ENCODE results near the gene PSMA1. TPM values are rescaled to one million over a fixed set of nuclear protein-coding genes. Genes with fewer than 3 reads are reported as not detected.
"Not testable (repeated sequence)": the region's sequence is repeated elsewhere in the genome, so short reads cannot be mapped to it uniquely, and the experiment has no call there.

PSMA1 gene
- total RNA-seq (2021; ENCODE audit: unreplicated experiment): 198 TPM
- 126 TPM for polyA plus RNA-seq (2012; ENCODE audit: insufficient read length)
- percentile 73 among the genes with signal in this experiment for Bru-seq, nascent RNA
- BruChase-seq, experiment 1, labeled RNA remaining after a 2-hour chase: percentile 74 among the genes with signal in this experiment
- percentile 76 among the genes with signal in this experiment for BruChase-seq, experiment 2, labeled RNA remaining after a 6-hour chase
- long read RNA-seq, transcript PSMA1-201 (10 exons, 1,505 nt): major isoform, 123 of 266 reads
- long read RNA-seq, transcript PSMA1-202 (11 exons, 1,266 nt): minor isoform, 6 of 266 reads
- long read RNA-seq, partial matches to known transcripts: 10 of 266 reads
- long read RNA-seq, other reads (novel, unspliced or antisense): 125 of 266 reads

DNA sequence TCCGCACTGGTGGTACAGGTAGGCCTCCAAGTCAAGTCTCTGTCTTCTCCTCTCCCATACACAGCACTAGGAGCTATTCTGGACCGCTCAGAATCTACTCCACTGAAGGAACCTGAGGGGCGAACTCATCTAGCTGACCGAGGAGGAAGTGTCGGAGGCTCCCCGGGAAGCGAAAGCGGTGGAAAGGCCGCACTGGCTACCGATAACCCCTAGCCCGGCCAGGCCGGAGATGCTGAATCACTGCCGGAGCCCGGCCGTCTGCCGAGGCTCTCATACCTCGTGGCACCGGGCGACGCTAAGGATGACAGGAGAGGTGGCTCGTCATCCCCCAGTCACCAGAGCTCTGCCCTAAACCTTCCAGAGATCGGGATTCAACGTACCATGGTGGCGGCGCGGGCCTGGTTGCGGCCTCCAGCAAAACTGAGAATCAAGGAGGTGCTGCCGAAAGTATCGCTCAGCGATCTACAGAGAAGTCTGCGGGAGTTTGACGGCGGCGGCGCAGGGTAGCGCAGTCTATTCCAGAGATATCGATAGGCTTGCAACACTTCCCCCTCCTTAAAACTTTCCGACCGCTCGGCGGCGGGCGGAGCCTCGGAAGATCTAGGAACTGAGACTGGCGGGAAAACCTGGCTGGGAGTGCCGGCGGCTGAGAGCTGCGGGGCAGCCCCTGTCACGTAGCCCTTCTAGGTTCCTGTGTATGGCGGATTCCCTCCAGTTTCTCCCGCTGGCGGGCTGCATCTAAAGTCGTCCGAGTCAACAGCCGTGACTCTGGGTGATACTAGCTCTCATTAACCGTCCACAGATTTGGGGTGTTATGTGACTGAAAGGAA, at the start of gene PSMA1:
TSS of gene PSMA1 (minus strand) at position 470 of the 830 bp plus-strand sequence. CDS start at position 383, 87 bp downstream.
- Histone ChIP-seq H3K36me3 (ENCODE audit: control insufficient read depth, insufficient read depth, low read length) (peaks cover 16% of the 10 kb centered on the region), H3K9me3 (ENCODE audit: control insufficient read depth, insufficient read depth, low read depth, low read length) (no peaks in the 10 kb centered on the region), H3K27me3 (ENCODE audit: control insufficient read depth, insufficient read depth, low read length) (no peaks in the 10 kb centered on the region), H3K4me3 (ENCODE audit: low read depth in 2 of 2, low read length in 2 of 2) (peak within 1 kb of the TSS; percentile 91 to 92), H3K27ac (ENCODE audit: low read length) (peak within 1 kb of the TSS; percentile 99), H3K4me1 (ENCODE audit: control insufficient read depth, insufficient read depth, low read length) (peaks cover 11% of the 10 kb centered on the region; the same call in 1 of the 2 replicates)
- ChIA-PET POLR2A (interaction anchor here (0.6 kb wide), 1 partner anchor 104 kb away, joined by 9 read pairs; no protein-coding TSS in a partner anchor), CTCF (interaction anchor here (0.7 kb wide), 1 partner anchor 388 kb away, joined by 4 read pairs; no protein-coding TSS in a partner anchor)
- intact Hi-C loops (cut with micrococcal nuclease; ENCODE audit: unreplicated experiment): loop anchor here (5.0 to 10.0 kb wide), 3 partner anchors 122 to 555 kb away; partner anchors contain the start of genes CALCB, CYP2R1 and PDE3B
- in situ Hi-C loops (cut with HindIII; ENCODE audit: low pct_unique_long_range_greater_than_20kb, low sequenced_read_pairs): no loop called here
- TF ChIP-seq, protein P1, sequence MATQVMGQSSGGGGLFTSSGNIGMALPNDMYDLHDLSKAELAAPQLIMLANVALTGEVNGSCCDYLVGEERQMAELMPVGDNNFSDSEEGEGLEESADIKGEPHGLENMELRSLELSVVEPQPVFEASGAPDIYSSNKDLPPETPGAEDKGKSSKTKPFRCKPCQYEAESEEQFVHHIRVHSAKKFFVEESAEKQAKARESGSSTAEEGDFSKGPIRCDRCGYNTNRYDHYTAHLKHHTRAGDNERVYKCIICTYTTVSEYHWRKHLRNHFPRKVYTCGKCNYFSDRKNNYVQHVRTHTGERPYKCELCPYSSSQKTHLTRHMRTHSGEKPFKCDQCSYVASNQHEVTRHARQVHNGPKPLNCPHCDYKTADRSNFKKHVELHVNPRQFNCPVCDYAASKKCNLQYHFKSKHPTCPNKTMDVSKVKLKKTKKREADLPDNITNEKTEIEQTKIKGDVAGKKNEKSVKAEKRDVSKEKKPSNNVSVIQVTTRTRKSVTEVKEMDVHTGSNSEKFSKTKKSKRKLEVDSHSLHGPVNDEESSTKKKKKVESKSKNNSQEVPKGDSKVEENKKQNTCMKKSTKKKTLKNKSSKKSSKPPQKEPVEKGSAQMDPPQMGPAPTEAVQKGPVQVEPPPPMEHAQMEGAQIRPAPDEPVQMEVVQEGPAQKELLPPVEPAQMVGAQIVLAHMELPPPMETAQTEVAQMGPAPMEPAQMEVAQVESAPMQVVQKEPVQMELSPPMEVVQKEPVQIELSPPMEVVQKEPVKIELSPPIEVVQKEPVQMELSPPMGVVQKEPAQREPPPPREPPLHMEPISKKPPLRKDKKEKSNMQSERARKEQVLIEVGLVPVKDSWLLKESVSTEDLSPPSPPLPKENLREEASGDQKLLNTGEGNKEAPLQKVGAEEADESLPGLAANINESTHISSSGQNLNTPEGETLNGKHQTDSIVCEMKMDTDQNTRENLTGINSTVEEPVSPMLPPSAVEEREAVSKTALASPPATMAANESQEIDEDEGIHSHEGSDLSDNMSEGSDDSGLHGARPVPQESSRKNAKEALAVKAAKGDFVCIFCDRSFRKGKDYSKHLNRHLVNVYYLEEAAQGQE (IDR thresholded peaks at IDR 0.05; ENCODE audit: insufficient read depth in 1 of 2, low read depth in 2 of 2, low read length in 1 of 2): no peak
- TF ChIP-seq POLR2AphosphoS5 (IDR thresholded peaks at IDR 0.05; ENCODE audit: low read depth, low read length) (peak; percentile 94), SIN3A (IDR thresholded peaks at IDR 0.05; ENCODE audit: borderline replicate concordance, insufficient read depth, low read depth, low read length) (0 out of 2 replicates have a peak, but pooled peaks have one; percentile 66), TCF7L2 (IDR thresholded peaks at IDR 0.05; ENCODE audit: low read depth, low read length) (peak; percentile 68)
- TF ChIP-seq, protein P2, sequence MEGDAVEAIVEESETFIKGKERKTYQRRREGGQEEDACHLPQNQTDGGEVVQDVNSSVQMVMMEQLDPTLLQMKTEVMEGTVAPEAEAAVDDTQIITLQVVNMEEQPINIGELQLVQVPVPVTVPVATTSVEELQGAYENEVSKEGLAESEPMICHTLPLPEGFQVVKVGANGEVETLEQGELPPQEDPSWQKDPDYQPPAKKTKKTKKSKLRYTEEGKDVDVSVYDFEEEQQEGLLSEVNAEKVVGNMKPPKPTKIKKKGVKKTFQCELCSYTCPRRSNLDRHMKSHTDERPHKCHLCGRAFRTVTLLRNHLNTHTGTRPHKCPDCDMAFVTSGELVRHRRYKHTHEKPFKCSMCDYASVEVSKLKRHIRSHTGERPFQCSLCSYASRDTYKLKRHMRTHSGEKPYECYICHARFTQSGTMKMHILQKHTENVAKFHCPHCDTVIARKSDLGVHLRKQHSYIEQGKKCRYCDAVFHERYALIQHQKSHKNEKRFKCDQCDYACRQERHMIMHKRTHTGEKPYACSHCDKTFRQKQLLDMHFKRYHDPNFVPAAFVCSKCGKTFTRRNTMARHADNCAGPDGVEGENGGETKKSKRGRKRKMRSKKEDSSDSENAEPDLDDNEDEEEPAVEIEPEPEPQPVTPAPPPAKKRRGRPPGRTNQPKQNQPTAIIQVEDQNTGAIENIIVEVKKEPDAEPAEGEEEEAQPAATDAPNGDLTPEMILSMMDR (IDR thresholded peaks at IDR 0.05): no peak
- ATAC-seq (peak; percentile 98), DNase-seq (ENCODE audit: low read depth, low spot score) (peak; percentile 79)
- no TSS peak for BruUV-seq (replicated peaks)

DNA sequence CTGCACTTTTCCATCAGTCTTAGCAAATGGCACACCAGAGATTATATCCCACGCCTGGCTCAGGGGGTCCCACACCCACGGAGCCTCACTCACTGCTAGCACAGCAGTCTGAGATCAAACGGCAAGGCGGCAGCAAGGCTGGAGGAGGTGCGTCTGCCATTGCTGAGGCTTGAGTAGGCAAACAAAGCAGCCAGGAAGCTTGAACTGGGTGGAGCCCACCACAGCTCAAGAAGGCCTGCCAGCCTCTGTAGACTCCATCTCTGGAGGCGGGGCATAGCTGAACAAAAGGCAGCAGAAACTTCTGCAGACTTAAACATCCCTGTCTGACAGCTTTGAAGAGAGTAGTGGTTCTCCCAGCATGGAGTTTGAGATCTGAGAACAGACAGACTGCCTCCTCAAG, 49.3 kb upstream of the PSMA1 start:
- H3K4me1 ChIP-seq (ENCODE audit: control insufficient read depth, insufficient read depth, low read length); in situ Hi-C loops (cut with HindIII; ENCODE audit: low pct_unique_long_range_greater_than_20kb, low sequenced_read_pairs); CTCF ChIA-PET; BruUV-seq (replicated peaks); H3K4me3 ChIP-seq (ENCODE audit: low read depth in 2 of 2, low read length in 2 of 2); H3K27ac ChIP-seq (ENCODE audit: low read length); DNase-seq (ENCODE audit: low read depth, low spot score); H3K27me3 ChIP-seq (ENCODE audit: control insufficient read depth, insufficient read depth, low read length); H3K9me3 ChIP-seq (ENCODE audit: control insufficient read depth, insufficient read depth, low read depth, low read length); POLR2A ChIA-PET; H3K36me3 ChIP-seq (ENCODE audit: control insufficient read depth, insufficient read depth, low read length); ATAC-seq; intact Hi-C loops (cut with micrococcal nuclease; ENCODE audit: unreplicated experiment): not testable (repeated sequence)
